Activated T-cell treated with anti-CD3 and anti-CD28 coated beads, Interleukin-2, amount 50 U/mL, for 48 hours (primary cell): ENCODE data around the gene NAGA.

Experiments
- DNase-seq, 2 experiments: peaks; one replicate each; pipeline ENCODE4 v3.0.0-alpha.2; 2020

Gene NAGA

DNA sequence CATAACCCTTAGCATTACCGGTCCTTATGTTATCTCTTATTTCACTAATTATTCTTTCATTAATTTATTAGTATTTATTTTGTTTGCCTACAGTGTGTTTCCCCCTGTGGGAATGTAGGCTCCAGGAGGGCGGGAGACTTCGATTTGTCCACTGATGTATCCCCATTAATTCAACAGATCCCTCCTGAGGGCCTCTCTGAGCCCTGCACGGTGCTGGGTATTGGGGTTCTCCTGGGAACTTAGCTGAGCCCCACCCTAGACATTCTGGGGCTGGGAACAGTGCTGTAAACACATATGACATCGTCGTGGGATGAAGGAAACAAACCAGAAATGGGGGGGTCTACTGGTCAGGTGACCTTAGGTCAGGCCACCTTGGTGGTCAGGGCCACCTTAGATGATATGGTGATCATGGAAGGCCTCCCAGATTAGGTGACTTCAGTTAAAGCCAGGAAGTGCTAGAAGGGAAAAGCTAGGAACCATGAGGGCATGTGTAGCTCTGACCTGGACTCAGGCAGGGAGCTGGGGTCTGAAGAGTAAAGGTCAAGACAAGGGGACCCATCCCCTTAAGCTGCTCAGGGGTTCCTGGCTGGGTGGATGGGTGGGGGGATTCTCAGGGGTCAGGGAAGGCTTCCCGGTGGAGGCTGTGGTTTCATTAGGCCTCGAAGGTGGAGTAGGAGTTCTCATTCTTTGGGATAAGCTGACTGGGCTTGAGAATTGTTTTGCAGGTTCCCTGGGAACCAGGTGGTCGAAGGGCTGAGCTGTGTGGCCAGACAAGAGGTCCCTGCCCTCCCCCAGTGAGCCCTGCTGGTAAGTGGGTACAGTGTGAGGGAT is 4.4 kb upstream of the NAGA start:
- DNase-seq: no peak

DNA sequence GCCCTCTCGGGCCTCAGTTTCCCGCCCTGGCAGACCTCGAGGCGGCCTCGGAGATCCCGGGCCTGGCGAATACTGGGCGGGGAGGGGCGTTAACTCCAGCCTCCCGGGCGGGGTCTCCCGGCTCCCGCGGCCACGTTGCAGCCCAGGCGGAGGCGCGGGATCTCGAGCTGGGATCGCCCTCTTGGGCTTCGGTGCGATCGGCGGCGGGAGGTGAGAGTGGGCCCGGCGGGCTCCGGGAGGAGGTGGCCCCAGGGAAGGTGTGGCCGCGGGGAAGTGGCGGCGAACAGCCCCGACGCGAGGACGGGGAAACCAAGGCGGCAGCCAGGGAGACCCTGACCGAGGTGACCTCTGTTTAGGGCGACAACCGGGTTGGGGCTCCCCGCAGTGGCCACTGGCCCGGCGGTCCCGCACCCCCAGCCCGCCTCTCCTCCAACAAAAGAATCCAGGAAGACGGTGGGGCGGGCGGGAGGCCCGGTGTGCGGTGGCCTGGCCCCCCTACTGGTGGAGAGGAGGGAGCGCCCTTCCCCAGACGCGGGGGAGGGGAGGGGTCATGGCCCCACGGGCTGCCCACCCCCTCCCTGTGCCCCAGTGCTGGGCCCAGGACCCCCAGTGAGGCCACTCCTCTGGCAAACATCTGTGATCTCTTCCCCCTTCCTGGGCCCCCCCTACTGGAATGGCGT is 3.7 kb upstream of the NAGA start, which contains the start of gene PHETA2:
Gene PHETA2 (plus strand): TSS at position 117 of the 680 bp plus-strand sequence. CDS start 3,046 bp downstream, outside the sequence.
- peak; percentile 69 to 78 for DNase-seq

DNA sequence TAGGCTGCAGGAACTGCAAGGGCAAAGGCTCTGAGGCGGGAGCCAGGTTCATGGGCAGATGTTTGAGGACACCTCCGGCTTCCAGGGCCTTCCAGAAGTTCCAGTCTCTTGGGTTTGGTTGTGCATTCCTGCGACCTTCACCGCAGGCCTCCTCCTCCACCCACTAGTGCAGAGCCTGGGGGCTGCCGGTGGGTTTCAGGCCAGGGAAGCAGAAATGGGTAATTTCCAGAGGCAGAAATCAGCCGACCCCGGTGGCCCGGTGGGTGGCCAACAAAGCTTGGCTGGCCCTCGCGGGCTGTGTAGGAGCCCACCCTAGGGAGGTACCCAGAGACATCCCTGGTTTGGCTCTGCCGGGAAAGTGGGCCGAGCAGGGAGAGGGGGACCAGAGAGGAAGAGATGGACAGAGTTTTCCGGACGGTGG is 3.0 kb upstream of the NAGA start:
- DNase-seq: peak in 1 of 2 experiments; percentile 20

DNA sequence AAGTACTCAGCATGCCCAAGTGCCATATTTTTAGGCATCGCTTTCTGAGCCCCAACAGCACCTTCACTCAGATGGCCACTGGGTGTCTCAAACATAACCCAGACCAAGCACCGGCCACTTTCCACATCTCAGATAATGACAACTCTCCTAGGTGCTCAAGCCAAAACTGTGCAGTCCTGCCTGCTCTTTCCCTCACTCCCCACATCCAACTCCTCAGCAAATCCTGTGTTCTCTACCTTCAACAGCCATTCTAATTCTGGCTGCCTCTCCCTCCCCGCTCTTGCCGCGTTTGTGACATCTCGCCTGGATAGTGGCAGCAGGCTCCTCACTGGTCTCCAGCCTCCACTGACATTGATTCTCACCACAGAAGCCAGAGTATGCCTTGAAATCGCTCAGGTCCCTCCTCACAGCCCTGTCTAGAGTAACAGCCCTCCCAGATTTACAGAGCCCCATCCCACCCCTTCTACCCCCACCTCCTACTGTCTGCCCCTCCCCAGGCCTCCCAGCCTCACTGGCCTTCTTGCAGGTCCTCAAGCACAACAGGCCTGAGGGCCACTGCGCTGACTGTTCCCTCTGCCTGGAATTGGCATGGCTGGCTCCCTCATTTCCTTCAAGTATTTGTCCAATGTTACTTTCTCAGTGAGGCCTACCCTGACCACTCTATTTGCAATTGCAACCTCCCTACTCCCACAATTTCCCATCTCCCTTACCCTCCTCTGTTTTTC is 2.2 kb upstream of the NAGA start:
- peak in 1 of 2 experiments; percentile 19 for DNase-seq

DNA sequence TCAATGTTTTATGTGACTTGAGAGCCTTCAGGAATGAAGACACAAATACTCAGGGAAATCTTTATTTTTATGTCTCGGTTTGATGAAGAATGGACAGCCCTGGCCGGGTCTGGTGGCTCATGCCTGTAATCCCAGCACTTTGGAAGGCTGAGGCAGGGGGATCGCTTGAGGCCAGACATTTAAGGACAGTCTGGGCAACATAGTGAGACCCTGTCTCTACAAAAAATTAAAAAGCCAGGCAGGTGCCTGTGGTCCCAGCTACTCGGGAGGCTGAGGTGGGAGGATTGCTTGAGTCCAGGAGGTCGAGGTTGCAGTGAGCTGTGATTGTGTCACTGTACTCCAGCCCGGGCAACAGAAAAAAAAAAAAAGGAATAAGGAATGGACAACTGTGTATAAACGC is 896 bp upstream of the NAGA start:
- DNase-seq: peak in 1 of 2 experiments; percentile 17

DNA sequence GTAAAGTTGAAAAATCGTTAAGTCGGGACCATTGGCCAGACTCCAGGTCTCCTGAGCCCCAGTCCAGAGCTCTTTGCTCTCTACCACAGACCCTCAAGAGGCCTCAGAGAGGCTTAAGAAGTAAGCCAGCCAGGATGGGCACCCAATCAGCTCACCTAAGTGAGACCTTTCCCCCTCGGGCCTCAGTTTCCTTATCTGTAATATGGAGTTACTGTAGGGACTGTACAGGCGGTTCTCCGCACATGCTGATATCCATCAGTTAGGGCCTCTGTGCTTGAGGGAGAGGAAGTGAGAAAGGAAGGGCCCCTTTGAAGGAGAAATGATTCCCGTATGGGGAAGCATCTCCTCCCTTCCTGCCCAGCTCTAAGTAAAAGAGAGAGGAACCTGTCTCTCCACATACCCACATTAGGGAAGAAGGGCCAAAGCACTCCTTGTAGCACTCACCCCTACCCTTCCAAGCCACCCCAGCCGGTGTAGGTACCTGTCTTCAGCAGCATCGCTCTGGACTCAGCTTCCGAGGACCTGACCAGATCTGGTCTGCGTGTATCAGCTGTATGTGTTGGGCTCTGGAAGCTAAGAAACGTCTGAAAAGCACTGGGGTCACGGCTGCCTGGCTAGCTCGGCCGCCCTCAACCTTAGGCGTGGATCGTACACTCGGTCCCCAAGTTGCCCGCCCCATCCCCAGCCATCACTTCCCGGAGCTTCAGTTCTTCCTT is 653 bp downstream of the NAGA start:
- no peak for DNase-seq

DNA sequence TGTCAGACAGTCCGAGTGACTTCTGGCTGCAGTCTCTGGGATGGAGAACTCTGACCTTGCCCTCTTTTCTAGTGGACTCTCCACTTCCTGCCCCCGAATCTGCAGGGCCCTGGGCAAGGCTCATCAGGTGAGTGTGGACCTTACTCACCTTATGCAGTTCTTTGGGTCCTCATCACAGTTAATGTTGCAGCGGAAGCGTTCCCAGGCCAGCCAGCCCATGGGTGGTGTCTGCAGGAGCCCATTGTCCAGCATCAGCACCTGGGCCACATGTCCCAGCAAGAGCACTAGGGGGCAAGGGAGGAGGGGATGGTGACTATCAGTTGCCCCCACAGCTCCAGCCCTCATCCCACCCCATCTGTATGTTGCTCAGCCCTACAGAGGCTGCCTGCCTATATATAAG is 2.3 kb downstream of the NAGA start:
- peak in 1 of 2 experiments; percentile 12 for DNase-seq

DNA sequence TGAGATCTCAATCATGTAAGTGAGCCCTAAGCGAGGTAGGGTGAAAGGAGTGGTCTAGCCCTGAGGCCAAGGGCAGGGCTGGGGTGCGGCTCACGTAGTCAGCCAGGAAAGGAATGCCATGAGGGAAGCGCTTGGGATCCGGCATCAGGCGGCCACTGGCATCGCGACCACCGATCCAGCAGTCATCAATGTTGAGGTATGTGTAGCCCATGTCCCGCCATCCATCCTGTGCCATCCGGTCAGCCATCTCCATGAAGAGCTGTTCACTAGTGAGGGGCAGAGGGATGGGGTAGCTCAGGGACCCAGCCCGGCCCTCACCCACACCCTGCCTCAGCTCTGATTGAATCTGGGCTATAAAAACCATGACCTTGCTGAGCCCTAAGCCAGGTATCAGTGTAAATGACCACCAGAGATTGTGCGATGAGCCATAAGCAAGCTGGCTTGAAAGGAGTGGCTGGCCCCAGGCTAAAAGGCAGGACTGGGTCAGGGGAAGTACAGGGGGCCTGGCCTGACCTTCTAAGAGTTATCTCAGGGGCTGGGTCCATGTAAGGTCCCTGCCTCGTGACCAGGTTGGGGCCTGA is 2.9 kb downstream of the NAGA start:
- DNase-seq: no peak

DNA sequence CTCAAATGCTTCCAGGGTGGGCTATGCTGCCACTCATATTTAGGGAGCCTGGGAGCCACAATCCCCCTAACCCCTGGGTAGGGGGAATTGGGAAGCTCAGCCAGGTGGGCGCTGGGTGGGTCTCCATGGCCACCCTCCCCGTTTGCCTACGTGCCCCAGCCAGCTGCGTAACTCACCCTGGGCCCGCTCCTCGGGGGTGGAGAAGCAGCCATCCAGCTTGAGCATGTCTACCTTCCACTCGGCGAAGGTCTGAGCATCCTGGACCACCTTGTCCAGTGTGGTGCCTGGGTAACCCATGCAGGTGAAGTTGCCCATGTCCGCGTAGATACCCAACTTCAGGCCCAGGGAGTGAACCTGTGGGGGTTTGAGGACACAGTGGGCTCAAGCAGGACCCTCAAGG is 3.7 kb downstream of the NAGA start:
- DNase-seq: peak in 1 of 2 experiments; percentile 10

DNA sequence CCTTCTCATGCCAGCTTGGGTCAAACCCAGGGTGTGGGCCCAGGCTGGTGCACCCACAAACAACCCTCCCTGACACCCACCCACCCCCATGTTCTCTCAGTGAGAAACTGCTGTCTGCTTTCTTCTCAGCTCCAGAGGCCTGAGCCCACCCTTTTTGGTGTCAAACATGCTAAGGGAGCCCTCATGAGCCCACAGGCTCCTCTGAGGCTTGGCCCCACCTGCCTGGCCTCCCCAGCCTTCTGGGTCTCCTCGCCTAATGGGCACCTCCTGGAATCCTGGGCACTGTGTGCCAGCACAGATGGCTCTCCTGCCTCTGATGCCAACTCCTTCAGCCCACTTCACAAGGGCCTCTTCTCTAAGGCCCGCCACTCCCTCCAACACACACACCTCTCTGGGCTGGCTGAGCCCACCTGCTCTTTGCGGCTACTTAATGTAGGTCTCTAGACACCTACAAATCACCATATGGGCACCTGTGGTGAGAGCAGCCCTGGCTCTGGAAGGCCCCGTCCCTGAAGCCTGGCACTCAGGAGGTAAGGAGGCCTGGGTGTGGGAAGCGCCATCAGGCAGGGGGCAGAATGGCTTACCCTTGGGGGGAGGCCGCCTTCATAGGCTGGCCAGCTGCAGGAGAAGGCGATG is 4.4 kb downstream of the NAGA start:
- peak in 1 of 2 experiments; percentile 4 for DNase-seq

DNA sequence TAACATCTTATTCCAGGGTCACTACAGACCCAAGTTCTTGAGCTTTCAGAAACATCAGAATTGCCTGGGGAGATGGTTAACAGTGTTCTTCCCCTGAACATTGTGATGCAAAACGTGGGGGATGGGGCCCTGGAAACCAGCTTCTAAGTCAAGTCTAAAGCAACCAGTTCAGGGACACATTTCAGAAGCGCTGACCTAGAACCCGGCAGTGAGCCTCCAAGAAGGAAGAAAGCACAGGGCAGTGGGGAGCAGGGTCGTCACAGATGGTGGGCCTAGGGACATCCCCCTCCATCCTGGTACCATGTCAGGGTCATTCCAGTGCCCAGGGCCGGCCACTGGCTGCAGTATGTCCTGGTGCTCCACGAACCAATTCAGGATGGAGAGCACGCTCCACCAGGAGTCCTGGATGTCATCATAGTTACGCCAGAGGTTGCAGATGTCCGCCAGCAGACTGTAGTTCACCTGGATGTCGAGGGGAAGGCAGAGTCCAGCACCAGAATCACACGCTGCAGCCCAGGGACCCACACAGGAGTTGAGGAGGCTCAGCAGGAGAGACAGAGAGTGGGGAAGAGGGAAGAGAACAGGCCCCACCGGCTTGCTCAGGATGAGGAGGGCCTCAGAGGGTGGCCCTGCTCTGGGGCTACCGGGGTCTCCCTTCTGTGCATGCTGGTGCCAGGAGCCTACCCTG is 5.0 kb downstream of the NAGA start:
- DNase-seq: peak in 1 of 2 experiments; percentile 11

DNA sequence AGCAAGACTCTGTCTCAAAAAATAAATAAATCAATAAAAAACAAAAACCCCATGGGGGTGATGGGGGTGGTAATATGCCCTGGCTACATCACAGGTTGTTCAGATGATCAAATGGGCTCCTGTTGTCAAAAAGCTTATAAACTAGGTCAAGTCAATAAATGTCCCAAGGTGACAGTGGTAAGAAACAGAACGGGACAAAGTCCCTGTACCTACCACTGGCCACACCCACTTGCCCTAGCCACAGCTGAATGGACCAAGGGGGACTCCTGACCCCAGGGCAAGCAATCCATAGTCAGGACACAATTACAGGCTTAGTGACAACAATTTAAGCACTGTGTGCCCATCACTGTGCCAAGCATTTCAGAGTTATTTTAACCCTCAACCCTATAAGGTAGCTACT is 6.0 kb downstream of the NAGA start:
- peak in 1 of 2 experiments; percentile 5 for DNase-seq

DNA sequence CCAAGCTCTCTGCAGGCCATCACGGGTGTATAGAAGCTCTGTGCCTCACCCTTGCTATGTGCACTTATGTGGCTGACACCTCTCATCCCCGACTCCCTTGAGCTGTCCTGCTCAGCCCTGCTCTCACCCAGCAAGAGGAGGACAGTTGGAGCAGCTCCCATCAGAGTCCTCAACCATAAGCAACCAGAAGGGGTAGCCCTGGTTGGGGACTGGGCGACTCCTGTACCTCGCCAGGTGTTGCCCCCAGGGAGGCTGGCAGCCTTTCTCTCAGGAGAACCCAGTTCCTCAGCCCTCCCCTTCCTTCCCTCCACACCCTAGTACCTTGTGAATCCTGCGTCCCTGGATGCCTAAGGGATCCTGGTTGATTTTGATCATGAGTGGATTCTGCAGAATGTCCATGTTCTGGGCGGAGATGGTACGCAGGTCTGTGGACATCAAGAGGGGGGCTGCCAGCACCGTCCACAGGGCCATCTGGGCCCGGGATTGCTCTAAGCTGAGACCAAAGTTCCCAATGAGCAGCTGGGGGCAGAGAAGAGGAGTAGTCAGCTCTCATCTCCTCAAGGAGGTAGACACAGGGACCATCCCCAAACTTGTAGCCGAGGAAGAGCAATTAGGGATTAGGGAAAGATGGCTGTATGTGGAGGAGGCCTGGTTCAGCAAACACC is 8.0 kb downstream of the NAGA start:
- DNase-seq: no peak

DNA sequence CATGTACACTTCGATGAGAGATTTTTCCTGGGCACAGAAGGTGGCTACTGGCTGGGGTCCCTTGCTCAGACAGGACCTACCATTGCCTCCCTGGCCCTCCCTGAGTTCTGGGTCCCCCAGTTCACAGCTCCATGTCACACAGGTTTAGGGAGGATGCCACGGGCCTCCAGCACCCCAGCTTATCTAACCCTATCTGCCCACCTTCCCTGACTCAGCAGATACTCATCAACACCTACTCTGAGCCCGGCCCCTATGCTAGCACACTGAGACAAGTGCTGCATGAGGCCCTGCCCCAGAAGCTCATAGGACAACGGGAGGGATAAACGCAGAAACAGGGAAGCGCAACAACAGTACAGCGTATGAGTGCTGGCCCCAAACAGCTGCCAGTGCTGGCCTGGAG is 9.6 kb downstream of the NAGA start:
- DNase-seq: no peak

DNA sequence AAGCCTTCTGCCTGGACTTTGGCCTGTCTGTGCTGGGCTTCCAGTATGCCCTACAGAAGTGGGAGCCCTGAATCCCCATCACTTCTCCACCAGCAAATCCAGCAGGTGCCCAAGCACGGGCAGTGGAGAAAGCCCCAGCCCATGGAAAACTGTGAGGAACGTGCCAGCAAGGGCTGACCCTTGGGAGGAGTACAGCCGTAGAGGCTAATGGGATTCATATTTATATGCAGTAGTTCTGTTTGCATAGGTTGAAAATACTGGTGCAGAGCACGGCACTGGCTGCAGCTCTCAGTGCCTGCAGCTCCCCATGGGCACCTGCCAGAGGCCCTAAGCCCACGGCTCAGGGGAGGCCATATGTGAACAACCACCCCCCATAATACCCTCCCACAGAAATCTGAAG is 10.1 kb downstream of the NAGA start:
- DNase-seq: no peak

DNA sequence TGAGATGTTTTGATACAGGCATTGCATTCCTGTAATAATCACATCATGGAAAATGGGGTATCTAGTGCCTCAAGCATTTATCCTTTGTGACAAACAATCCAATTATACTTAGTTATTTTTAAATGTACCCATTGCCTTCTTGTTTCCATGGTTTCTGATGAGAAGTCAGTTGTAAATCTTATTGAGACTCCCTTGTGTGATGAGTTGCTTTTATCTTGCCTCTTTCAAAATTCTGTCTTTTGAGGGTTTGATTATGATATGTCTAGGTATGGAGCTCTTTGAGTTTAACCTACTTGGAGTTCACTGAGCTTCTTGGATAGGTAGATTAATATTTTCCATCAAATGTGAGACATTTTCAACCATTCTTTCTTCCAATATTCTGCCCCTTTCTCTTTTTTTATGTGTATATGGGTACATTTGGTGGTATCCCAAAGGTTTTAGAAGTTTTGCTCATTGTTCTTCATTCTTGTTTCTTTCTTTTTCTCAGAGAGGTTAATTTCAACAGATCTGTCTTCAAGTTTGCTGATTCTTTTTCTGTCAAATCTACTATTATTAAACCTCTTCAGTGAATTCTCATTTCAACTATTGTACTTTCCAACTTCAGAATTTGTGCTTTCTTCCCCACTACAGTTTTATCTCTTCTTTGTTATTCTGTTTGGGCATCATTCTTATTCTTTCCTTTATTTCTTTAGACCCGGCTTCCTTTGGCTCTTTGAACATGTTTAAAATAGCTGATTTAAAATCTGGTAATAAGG is 13.7 kb downstream of the NAGA start:
- DNase-seq: no peak

DNA sequence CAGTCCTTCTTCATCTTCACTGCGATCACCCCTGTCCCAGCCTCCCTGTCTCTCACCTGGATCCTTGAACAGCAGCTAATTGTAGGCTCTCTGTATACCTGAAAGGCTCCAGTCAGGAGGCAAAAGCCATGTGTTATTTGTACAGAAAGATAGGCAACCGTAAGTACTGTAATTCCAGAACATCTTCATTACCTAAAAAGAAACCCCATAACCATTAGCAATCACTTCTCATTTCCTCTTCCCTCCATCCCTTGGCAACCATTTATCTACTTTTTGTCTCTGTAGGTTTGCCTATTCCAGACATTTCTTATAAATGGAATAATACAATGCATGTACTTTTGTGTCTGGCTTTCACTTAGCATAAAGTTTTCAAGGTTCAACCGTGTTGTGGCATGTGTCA is 17.8 kb downstream of the NAGA start:
- no peak for DNase-seq

DNA sequence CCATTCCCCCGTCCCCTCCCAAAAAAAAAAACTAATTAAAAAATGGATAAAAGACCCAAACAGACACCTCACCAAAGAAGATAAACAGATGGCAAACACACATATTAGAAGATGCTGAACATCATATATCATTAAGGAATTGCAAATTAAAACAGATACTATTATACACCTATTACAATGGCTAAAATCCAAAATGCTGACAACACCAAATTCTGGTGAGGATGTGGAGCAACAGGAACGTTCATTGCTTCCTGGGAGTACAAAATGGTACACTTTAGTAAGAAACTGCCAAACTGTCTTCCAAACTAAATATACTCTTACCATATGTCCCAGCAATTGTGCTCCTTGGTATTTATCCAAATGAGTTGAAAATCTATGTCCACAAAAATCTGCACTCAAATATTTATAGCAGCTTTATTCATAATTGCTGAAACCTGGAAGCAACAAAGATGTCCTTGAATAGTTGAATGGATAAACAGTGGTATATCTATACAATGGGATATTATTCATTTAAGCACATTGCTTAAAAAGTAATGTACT is 19.9 kb downstream of the NAGA start:
- DNase-seq: no peak

DNA sequence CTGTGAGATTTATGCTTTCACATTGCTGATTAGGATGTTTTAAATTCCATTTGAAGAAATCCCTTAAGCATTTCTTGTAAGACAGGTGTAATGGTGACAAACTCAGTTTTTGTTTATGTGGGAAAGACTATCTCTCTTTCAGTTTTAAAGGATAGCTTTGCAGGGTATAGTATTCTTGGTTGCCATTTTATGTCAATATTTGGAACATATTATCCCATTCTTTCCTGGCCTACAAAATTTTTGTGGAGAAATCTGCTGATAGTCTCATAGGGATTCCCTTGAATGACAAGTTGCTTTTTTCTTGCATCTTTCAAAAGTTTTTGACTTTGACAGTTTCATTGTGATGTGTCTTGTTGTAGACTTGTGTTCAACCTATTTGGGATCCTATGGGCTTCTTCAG is 28.8 kb downstream of the NAGA start:
- no peak for DNase-seq

DNA sequence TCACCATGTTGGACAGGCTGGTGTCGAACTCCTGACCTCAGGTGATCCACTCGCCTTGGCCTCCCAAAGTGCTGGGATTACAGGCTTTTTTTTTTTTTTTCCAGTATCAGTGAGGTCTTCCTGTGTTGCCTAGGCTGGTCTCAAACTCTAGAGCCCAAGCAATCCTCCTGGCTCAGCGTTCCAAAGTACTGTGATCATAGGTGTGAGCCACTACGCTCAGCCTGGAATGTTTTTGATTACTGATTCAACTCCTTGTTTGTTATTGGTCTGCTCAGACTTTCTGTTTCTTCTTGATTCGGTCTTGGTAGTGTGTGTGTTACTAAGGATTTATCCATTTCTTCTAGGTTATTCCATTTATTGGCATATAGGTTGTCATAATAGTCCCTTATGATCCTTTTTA is 31.3 kb downstream of the NAGA start:
- no peak for DNase-seq
